HL-60/S4 treated with retinoic acid at 250 ng/mL for 4 days and 3 days (cell line): ENCODE measurements around the gene KCNJ2.

Experiments used
- in situ Hi-C: fragments of 300-500 bp; cut with MboI; formaldehyde crosslinking; loops from 2 replicates; pipeline ENCODE4 v1.7.0; 2022; ENCODE audit warnings: low sequenced_read_pairs

Gene KCNJ2

GRCh38 chr17:70168977-70169708 is at the start of gene KCNJ2:
KCNJ2 (plus strand) TSS chr17:70169532; CDS start chr17:70175040, 5,508 bp downstream.
- in situ Hi-C loops, result no loop called here

DNA sequence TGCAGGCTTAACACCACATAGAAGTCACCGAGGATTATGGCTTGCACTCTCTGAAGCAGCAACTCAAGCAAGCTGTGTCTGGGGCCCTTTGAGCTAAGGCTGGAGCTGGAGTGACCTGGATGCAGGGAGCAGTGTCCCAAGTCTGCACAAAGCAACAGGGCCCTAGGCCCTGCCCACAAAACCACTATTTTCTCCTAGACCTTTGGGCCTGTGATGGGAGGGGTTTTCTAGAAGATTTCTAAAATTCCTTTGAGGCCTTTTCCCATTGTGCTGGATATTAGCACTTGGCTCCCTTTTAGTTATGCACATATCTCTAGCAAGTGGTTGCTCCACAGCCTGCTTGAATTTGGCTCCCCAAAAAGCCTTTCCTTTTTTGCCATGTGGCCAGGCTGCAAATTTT is 49.8 kb upstream of the KCNJ2 start:
- in situ Hi-C loops, result no loop called here

DNA sequence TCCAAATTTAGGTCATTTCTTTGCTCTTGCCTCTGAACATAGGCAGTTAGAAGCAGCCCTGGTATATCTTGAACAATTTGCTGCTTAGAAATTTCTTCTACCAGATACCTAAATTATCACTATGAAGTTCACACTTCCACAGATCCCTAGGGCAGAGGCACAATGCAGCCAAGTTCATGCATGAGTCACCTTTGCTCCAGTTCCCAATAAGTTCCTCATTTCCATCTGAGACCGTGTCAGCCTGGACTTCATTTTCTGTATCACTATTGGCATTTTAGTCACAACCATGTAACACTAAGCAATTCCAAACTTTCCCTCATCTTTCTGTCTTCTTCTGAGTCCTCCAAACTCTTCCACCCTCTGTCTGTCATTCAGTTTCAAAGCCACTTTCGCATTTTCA is 49.3 kb upstream of the KCNJ2 start:
- in situ Hi-C loops, result no loop called here

DNA sequence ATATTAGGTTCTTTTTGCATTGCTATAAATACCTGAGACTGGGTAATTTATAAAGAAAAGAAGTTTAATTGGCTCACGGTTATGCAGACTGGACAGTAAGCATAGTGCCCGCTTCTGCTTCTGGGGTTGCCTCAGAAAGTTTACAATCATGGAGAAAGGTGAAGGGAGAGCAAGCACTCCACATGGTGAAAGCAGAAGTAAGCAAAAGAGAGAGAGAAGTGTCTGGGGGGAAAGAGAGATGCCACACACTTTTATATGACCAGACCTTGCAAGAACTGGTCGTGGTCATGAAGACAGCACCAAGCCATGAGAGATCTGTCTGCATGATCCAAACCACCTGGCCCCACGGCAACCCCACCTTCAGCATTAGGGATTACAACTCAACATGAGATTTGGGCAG is 48.9 kb upstream of the KCNJ2 start:
- in situ Hi-C loops, result no loop called here

DNA sequence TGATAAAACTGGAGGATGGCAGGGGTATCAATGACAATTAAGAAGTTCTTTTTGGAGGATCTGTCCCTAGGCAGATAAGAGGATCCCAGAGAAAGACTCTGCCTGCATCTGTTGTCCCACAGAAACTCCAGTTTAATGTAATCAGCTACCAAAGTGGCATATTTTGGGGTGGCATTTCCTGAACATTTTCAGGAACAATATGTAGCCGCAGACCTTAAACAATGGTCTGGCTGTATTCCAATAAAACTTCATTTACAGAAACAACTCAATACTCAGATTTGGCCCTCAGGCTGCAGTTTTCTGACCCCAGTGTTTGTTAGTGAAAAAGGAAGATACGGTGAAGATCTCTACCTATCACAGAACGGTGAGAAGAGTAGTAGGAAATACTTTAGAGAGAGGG is 48.2 kb upstream of the KCNJ2 start:
- in situ Hi-C loops, result no loop called here

DNA sequence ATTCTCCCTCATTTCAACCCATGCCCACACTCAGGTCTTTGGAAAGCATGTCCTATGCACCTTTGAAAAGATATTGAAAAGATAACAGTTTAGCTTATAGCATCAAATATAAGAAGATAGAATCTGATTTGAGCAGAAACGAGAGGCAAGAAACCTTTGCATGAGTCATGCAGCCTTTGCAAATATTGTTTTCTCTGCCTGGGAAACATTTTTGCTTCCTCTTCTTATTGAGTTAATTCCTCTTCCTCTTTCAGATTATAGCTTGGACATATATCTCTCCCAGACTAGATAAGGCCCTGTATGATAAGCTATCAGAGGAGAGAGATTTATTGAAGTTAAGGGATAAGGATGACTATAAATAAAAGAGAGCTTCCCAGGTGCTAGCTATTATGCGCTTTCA is 46.1 kb upstream of the KCNJ2 start:
- in situ Hi-C loops, result no loop called here

GRCh38 chr17:70124723-70125122 is 44.6 kb upstream of the KCNJ2 start:
- in situ Hi-C loops, result no loop called here

- in situ Hi-C loops, result no loop called here
These were observed 42.0 kb upstream of the KCNJ2 start for GRCh38 chr17:70127221-70127873.

DNA sequence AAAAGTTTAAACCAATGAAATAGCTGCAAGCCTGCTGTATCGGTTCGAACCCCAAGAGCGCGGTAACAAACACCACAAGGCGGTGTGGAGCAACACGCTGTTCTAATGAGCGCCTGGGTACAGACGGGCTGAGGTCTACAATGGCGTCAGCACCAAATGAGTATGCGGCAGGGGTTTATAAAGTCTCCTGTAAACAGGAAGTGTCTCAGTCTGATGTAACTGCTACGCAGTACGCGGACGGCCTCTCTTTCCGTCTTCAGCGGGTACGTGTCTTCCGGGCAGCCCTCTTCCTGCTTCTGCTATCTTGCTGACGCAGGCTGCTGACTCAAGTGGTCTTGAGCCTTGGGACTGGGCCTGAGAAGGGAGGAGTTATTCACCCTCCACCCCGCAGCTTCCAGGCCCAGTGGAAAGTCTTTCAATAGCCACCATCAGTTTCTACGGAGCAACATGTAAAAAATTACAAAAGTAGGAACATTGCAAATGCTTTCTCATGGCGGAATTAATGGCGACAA is 40.5 kb upstream of the KCNJ2 start:
- in situ Hi-C loops, result no loop called here

DNA sequence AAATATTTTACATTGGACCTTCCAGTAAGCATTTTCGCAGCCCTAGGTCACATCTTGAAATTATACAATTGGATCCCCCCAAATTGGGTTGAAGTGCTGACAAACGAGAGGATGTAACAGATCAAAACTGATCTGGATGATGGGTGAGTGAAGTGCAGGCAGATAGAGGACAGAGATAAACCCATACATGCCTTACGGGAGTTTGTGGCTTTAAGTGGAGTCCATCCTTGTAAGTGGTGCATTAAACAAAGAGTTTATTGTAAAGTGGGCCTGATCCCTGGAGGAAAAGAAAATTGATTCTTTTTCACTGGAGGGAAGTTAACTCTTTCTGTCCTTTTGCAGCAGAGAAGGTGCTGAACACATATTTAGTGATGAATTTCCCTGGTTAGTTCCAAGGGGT is 39.0 kb upstream of the KCNJ2 start:
- in situ Hi-C loops, result no loop called here

DNA sequence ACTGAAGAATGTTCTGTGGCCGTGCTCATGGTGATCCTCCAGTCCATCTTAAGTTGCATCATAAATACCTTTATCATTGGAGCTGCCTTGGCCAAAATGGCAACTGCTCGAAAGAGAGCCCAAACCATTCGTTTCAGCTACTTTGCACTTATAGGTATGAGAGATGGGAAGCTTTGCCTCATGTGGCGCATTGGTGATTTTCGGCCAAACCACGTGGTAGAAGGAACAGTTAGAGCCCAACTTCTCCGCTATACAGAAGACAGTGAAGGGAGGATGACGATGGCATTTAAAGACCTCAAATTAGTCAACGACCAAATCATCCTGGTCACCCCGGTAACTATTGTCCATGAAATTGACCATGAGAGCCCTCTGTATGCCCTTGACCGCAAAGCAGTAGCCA is 36.8 kb upstream of the KCNJ2 start:
- in situ Hi-C loops, result no loop called here

DNA sequence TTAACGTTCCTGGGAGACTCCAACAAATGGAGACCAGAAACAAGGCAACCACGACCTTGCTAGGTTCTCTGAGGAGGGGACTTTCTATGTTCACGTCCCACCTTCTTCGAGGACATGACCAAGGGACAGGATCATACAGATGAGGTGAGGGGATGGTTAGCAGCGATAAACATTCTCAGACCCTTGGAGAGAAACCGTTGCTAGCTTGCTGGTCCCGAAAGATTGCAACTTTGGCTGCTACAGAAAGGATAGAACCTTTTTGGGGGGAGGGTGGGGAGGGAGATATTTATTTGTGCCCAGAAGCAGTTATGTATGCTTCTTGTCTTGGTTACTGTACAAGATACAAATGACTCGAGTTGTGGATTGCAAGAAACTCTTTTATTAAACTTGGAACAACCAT is 35.3 kb upstream of the KCNJ2 start:
- in situ Hi-C loops, result no loop called here

DNA sequence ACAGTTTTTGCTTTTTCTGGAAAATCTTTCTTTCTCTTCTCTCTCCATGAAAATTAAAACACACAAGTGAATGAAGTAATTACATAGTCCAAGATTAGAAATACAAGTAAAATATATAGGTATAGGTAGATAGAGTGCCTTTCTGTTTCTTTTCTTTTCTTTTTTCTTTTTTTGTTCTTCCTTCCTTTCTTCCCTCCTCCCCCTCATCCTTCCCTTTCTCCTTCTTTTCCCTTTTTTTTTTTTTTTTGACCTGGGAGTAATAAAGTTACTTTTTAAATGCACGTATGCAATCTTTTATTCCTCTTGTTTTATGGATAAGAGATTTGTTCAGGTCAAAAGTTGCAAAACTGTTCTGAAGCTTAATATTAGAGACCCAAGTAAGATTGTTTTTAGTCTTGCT is 34.6 kb upstream of the KCNJ2 start:
- in situ Hi-C loops, result no loop called here

GRCh38 chr17:70136131-70136530 is 33.2 kb upstream of the KCNJ2 start:
- in situ Hi-C loops, result no loop called here

GRCh38 chr17:70137451-70138230 is 31.7 kb upstream of the KCNJ2 start:
- in situ Hi-C loops, result no loop called here

DNA sequence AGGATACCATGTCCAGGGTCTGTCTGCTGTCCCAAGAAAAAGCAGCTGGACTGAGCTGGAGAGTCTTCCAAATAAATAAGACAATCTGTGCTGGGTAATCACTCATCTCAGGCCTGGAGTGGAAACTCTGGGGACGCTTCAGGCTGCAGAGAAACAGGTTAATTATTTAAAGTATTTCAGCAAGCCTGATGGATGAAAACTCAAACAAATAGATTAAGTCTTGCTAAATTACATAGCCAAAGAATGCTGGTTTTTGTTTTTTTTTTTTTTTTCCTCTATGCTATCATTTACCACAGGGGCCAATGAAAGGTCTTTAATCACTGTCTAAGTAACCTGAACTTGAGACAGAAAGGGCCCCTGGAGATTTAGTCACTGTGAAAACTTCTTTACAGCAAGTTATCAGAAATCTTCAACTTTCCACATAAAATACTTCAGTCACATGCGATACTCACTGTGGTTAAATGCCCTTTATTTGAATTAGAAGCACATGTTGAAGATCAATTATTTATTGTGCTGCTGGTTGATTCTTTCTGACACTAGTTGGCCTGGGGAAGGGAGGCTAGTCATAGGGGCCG is 31.0 kb upstream of the KCNJ2 start:
- in situ Hi-C loops, result no loop called here

GRCh38 chr17:70139449-70139993 is 29.8 kb upstream of the KCNJ2 start:
- in situ Hi-C loops, result no loop called here

- in situ Hi-C loops, result no loop called here
These were observed 25.0 kb upstream of the KCNJ2 start for GRCh38 chr17:70144260-70144846.

GRCh38 chr17:70153210-70153609 is 16.1 kb upstream of the KCNJ2 start:
- in situ Hi-C loops, result no loop called here

GRCh38 chr17:70157151-70157550 is 12.2 kb upstream of the KCNJ2 start:
- in situ Hi-C loops, result no loop called here

DNA sequence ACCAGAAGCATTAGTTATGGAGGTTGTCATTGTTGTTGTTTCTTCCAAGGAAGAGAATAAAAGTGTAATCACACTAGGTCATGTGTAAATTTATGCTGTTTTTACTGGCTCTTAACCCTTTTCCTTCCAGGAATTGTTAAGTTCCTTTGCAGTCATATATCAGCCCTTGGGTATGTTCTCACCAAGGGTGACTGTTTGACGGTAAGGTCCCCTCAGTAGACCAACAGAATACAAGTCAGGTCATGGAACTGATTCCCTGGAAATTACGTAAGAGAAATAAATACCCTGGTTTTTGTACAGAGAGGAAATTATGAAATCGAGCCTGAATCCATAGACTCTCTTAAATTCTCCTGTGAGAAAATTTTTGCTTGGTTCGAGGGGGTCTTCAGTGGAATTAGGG is 11.2 kb upstream of the KCNJ2 start:
- in situ Hi-C loops, result no loop called here
